D721Med (cell line): ENCODE data around the gene AFTPH.

ENCODE experiments used
- DNase-seq: peaks from one replicate; pipeline ENCODE4 v3.0.0; 2011; ENCODE audit warnings: low spot score; ENCODE audit not compliant: insufficient read length
- FAIRE-seq: peaks from 2 replicates; lab custom pipeline; 2011; peaks lifted over from hg19 to GRCh38; lab: Jason Lieb, UNC
- CTCF ChIP-seq: IDR thresholded peaks from 2 replicates; pipeline ENCODE4 v1.5.1; 2012; ENCODE audit warnings: mild to moderate bottlenecking, control low read depth; ENCODE audit not compliant: insufficient read depth; ENCODE audit errors: missing control alignments

AFTPH gene

GRCh38 chr2:64565949-64566710, 42.0 kb downstream of the AFTPH start:
- DNase-seq = no peak
- TF ChIP-seq CTCF = no peak
- no peak for FAIRE-seq

DNA sequence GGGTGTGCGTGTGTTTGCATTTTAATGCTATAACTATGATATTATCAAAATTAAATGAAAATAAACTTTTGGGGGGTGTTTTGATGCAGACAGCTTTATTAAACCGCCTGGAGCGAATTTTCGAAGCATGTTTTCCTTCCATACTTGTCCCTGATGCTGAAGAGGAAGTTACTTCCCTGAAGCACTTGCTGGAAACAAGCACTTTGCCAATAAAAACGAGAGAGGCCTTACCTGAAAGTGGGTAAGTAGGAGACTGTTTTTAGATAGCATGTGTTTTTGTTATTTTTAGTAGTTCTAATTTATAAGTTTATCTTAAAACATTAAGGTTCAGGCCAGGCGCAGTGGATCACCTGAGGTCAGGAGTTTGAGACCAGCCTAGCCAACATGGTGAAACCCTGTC, 43.3 kb downstream of the AFTPH start:
- TF ChIP-seq CTCF = no peak
- no peak for FAIRE-seq
- no peak for DNase-seq

GRCh38 chr2:64568836-64569235, 44.7 kb downstream of the AFTPH start:
- FAIRE-seq (no peak), DNase-seq (no peak)
- TF ChIP-seq CTCF = no peak

GRCh38 chr2:64574871-64575270, 50.7 kb downstream of the AFTPH start:
- no peak for TF ChIP-seq CTCF

GRCh38 chr2:64581018-64581417, 56.9 kb downstream of the AFTPH start:
- no peak for TF ChIP-seq CTCF
- DNase-seq = no peak
- FAIRE-seq = no peak

More at GRCh38 chr2:64574871-64575270, 50.7 kb downstream of the AFTPH start:
- DNase-seq = no peak
- FAIRE-seq = no peak

DNA sequence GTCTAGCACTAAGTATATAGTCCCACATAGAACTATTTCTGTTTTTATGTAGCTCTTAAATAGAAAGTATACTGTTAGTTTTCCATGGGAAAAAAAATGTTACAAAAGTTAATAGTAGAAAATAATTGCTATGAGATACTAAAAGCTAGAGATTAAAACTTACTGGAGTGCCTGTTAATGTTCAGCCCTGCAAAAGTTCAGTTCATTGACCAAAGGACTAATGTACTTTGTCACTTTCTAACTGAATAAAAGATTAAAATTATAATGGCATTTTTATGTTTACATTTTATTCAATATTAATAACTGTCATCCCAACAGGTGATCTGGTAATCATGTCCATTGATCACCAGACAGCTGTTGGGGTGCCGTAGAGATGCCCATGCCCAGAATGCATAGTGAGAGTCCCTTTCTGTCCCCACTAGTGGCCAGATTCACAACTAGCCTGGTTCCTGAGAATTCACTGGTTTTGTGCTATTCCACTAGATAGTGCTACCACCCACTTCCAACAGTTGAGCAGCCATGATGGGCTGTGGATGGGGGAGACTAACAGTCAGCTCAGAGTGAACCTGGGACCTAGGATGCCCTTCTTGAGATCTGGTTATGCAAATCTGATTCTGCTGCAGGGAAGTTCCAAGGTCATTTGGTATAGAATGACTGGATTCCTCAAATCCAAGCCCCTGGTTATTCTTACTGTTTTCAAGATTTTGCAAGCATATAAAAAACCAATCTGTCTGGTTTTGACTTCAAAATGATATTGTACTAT, 57.8 kb downstream of the AFTPH start:
- no peak for DNase-seq
- TF ChIP-seq CTCF = no peak
- no peak for FAIRE-seq
